Measurements from ENCODE around the gene OSBPL5.

OSBPL5 gene

GRCh38 chr11:3109921-3110706 lies 55.0 kb downstream of the OSBPL5 start:
- H3K36me3 ChIP-seq (ENCODE audit: insufficient read depth, low read length): peaks cover 15% of the 10 kb centered on the region
- no peak overlapping the region for H2AFZ ChIP-seq (ENCODE audit: low read depth, low read length)
- H3K4me1 ChIP-seq (ENCODE audit: insufficient read depth, low read length): no peaks in the 10 kb centered on the region
- H3K4me3 ChIP-seq (ENCODE audit: low read length): no peak overlapping the region
- H3K27me3 ChIP-seq (ENCODE audit: insufficient read depth, low read length): no peaks in the 10 kb centered on the region
- H3K9me3 ChIP-seq (ENCODE audit: low read length): peaks cover 6% of the 10 kb centered on the region

- Histone ChIP-seq H3K36me3 (ENCODE audit: insufficient read depth, low read length) (peaks cover 13% of the 10 kb centered on the region), H3K9me3 (ENCODE audit: low read length) (peaks cover 6% of the 10 kb centered on the region), H2AFZ (ENCODE audit: low read depth, low read length) (no peak overlapping the region)
Measured at GRCh38 chr11:3109434-3109833, 55.7 kb downstream of the OSBPL5 start.

DNA sequence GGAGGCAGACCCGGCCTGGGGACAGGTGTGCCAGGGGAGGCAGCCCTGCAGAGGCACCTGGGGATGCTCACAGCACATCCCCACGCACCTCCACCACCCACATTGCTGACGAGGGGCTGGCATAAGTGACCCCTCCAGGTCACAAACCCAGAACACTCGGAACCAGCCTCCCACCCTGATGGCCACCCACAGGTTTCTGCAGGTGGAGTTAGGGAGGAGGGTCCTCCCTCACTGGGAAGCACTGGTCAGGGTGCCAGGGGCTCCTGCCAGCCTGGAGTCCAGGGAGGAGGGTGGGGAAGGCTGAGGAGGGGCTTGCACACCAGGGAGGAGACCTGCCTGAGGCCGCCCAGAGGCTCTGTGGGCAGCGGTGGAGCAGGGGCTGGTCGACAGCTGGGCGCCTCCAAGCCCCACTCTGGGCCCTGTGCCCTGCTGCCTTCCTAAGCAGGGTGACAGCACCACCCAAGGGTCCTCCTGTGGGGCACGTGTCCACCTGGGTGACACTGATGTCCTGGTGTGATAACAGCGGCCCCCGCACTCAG lies 56.9 kb downstream of the OSBPL5 start:
- peaks cover 17% of the 10 kb centered on the region for H3K36me3 ChIP-seq (ENCODE audit: insufficient read depth, low read length)
- no peak overlapping the region for H3K4me3 ChIP-seq (ENCODE audit: low read length)
- H3K4me1 ChIP-seq (ENCODE audit: insufficient read depth, low read length): no peaks in the 10 kb centered on the region

More at GRCh38 chr11:3109434-3109833, 55.7 kb downstream of the OSBPL5 start:
- Histone ChIP-seq H3K4me3 (ENCODE audit: low read length) (no peak overlapping the region), H3K27me3 (ENCODE audit: insufficient read depth, low read length) (no peaks in the 10 kb centered on the region), H3K4me1 (ENCODE audit: insufficient read depth, low read length) (no peaks in the 10 kb centered on the region)

DNA sequence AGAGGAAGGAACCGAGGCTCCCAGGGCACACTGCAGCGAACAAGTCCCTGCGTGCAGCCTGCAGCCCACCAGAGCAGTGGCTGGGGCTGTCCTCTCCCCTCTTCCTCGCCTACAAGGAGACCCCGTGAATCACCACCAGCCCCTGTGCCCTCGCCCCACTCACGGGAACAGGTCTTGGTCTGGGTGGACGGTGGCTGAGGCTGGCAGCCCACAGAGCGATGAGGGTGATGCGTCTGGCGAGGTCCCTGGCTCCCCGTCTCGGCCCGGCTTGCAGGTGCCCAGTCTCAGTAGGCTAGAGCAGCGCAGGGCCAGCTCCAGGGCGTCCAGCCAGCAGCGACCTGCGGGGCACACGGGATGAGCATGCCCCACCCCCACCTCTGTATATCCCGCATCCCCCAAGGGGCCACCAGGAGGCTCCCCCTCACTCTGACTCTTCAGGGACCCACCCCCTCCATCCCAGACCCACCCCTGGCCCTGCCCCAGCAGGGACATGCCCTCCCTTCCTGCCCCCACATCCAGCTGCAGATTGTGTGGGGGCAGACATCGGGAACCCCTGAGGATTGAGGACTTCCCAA lies 57.4 kb downstream of the OSBPL5 start:
- H3K4me3 ChIP-seq (ENCODE audit: low read length): no peak overlapping the region
- H3K9me3 ChIP-seq (ENCODE audit: low read length): peaks cover 4% of the 10 kb centered on the region
- H3K36me3 ChIP-seq (ENCODE audit: insufficient read depth, low read length): peaks cover 17% of the 10 kb centered on the region
- no peaks in the 10 kb centered on the region for H3K27me3 ChIP-seq (ENCODE audit: insufficient read depth, low read length)
- no peak overlapping the region for H2AFZ ChIP-seq (ENCODE audit: low read depth, low read length)
- no peaks in the 10 kb centered on the region for H3K4me1 ChIP-seq (ENCODE audit: insufficient read depth, low read length)

More for the DNA sequence above, 56.9 kb downstream of the OSBPL5 start:
- Histone ChIP-seq H2AFZ (ENCODE audit: low read depth, low read length) (no peak overlapping the region), H3K27me3 (ENCODE audit: insufficient read depth, low read length) (no peaks in the 10 kb centered on the region), H3K9me3 (ENCODE audit: low read length) (peaks cover 4% of the 10 kb centered on the region)

- Histone ChIP-seq H3K36me3 (ENCODE audit: insufficient read depth, low read length) (peaks cover 14% of the 10 kb centered on the region), H3K9me3 (ENCODE audit: low read length) (peaks cover 3% of the 10 kb centered on the region), H3K4me3 (ENCODE audit: low read length) (no peak overlapping the region), H2AFZ (ENCODE audit: low read depth, low read length) (no peak overlapping the region), H3K27me3 (ENCODE audit: insufficient read depth, low read length) (no peaks in the 10 kb centered on the region), H3K4me1 (ENCODE audit: insufficient read depth, low read length) (no peaks in the 10 kb centered on the region)
Measured at GRCh38 chr11:3106736-3107524, 58.2 kb downstream of the OSBPL5 start.

DNA sequence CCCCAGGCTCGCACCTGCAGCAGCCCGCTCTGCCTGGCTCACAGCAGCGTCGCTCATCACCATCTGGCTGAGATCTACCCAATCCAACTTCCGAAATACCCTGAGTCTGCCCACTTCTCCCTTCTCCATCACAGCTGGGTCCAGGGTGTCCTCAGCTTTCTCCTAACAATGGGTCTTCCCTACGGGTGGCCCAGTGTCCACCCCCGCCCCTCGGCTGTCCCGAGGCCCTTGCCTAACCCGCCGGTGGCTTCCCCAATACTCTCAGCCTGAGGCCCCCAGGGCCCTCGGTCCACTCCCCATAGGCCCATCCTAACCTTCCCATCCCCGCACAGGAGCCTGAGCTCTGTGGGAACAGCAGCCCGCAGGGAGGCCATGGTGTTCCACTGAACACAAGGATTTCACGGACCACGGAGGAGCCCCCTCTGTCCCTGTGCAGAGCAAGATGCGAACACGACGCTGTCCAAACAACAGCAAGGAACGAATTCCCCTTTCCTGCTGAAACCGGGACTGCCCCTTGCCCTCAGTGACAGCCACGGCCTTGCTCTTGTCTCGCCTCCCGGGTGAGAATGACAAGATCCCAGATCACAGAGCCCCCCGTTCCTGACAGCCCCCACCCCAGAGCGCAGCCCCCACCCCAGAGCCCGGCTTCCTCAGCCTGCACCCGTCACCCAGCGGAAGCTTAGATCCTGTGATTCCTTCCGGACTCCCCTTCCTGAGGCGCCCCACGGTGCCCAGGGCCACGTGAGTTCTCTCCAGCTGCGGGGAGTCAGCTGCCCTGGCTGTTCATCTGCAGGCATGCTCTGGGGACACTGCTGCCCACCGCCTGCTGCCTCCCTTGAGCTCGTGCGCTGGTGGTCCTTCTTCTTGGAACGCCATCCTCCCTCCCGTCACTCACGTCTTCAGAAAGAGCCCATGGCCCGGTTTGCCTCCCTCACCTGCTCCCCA lies 59.0 kb downstream of the OSBPL5 start:
- Histone ChIP-seq H3K4me3 (ENCODE audit: low read length) (no peak overlapping the region), H2AFZ (ENCODE audit: low read depth, low read length) (no peak overlapping the region), H3K27me3 (ENCODE audit: insufficient read depth, low read length) (no peaks in the 10 kb centered on the region), H3K4me1 (ENCODE audit: insufficient read depth, low read length) (no peaks in the 10 kb centered on the region), H3K9me3 (ENCODE audit: low read length) (no peaks in the 10 kb centered on the region), H3K36me3 (ENCODE audit: insufficient read depth, low read length) (peaks cover 15% of the 10 kb centered on the region)

DNA sequence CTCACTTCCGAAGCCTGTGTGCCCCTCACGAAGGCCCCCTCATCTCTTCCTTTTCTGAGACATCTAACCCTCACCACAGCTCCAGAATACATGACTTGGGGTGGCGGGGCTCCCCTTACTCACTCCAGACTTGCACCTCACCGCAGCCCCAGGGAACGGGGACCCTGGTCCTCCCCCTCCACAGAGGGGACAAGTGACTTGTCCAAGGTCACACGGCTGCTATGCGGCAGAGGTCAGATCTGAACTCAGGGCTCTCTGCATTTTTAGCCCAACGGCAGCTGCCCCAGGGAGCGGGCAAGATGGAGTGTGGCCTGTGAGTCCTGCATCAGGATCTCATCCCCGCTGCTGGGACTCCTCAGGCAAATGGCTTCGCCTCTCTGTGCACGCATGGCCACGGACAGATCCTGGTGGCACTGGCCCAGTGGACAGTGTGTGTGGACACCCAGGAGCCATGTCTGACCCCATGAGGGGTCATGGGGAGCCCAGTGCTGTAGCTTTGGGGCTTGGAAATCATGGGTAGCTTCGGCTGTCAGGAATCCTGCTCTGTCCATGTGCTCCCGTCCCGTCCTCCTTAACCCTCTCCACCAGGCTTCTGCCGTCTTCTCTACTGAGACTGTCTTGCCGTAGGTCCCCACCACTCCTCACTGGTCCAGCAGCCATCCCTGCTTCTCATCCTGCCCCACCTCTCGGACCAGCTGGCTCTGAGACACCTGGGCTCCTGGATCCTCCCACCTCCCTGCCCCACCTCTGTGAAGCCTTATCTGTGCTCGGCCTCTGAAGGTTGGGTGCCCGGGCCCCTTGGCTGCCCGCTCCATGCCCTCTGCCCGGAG lies 59.9 kb downstream of the OSBPL5 start:
- no peak overlapping the region for H3K4me3 ChIP-seq (ENCODE audit: low read length)
- no peaks in the 10 kb centered on the region for H3K27me3 ChIP-seq (ENCODE audit: insufficient read depth, low read length)
- H3K36me3 ChIP-seq (ENCODE audit: insufficient read depth, low read length): peaks cover 16% of the 10 kb centered on the region
- H2AFZ ChIP-seq (ENCODE audit: low read depth, low read length): no peak overlapping the region
- H3K9me3 ChIP-seq (ENCODE audit: low read length): no peaks in the 10 kb centered on the region
- no peaks in the 10 kb centered on the region for H3K4me1 ChIP-seq (ENCODE audit: insufficient read depth, low read length)

GRCh38 chr11:3104051-3104714 lies 60.9 kb downstream of the OSBPL5 start:
- Histone ChIP-seq H3K4me3 (ENCODE audit: low read length) (no peak overlapping the region), H3K36me3 (ENCODE audit: insufficient read depth, low read length) (peaks cover 19% of the 10 kb centered on the region), H2AFZ (ENCODE audit: low read depth, low read length) (no peak overlapping the region), H3K4me1 (ENCODE audit: insufficient read depth, low read length) (no peaks in the 10 kb centered on the region), H3K9me3 (ENCODE audit: low read length) (no peaks in the 10 kb centered on the region), H3K27me3 (ENCODE audit: insufficient read depth, low read length) (no peaks in the 10 kb centered on the region)

- Histone ChIP-seq H3K36me3 (ENCODE audit: insufficient read depth, low read length) (peaks cover 24% of the 10 kb centered on the region), H2AFZ (ENCODE audit: low read depth, low read length) (no peak overlapping the region), H3K27me3 (ENCODE audit: insufficient read depth, low read length) (no peaks in the 10 kb centered on the region), H3K4me3 (ENCODE audit: low read length) (no peak overlapping the region), H3K9me3 (ENCODE audit: low read length) (no peaks in the 10 kb centered on the region), H3K4me1 (ENCODE audit: insufficient read depth, low read length) (no peaks in the 10 kb centered on the region)
Measured at GRCh38 chr11:3103076-3103475, 62.0 kb downstream of the OSBPL5 start.

GRCh38 chr11:3102641-3102921 lies 62.5 kb downstream of the OSBPL5 start:
- H3K36me3 ChIP-seq (ENCODE audit: insufficient read depth, low read length): peaks cover 23% of the 10 kb centered on the region
- no peaks in the 10 kb centered on the region for H3K9me3 ChIP-seq (ENCODE audit: low read length)
- no peak overlapping the region for H2AFZ ChIP-seq (ENCODE audit: low read depth, low read length)
- no peak overlapping the region for H3K4me3 ChIP-seq (ENCODE audit: low read length)
- no peaks in the 10 kb centered on the region for H3K27me3 ChIP-seq (ENCODE audit: insufficient read depth, low read length)
- no peaks in the 10 kb centered on the region for H3K4me1 ChIP-seq (ENCODE audit: insufficient read depth, low read length)

DNA sequence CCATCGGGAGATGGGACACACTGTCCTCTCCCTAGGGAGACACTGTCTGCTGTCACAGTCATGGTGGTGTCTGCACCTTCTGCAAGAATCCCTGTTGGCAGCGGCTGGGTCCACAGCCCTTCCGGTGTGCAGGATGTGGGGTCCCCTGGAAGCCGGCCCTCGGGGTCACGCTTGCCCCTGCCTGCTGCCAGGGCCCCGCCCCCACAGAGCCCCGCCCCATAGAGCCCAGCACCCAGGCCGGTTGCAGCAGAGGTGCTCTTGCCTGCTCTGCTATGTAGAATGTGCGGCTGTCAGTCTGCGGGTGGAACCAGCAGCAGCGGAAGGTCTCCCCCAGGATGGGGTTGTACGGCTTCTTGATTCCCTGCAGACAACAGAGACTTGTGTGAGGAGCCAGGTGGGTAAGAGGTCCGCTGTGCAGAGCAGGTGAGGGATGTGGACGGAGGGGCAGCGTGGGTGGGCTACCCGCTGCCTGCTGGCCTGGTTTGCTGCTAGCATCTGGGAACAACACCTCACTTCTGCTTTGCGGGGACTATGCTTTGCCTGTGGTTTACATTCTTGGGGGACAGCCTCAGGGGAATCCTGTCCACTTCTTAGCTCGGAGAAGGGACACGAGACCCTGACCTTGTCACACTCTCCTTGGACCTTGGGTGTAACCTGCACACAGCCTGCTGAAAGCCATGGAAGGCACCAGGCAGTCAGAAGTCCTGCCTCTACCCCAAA lies 63.0 kb downstream of the OSBPL5 start:
- Histone ChIP-seq H3K27me3 (ENCODE audit: insufficient read depth, low read length) (no peaks in the 10 kb centered on the region), H3K36me3 (ENCODE audit: insufficient read depth, low read length) (peaks cover 21% of the 10 kb centered on the region), H3K4me1 (ENCODE audit: insufficient read depth, low read length) (no peaks in the 10 kb centered on the region), H3K9me3 (ENCODE audit: low read length) (no peaks in the 10 kb centered on the region), H3K4me3 (ENCODE audit: low read length) (no peak overlapping the region), H2AFZ (ENCODE audit: low read depth, low read length) (no peak overlapping the region)
